Activated naive CD8-positive, alpha-beta T cell treated with anti-CD3 and anti-CD28 coated beads for 36 hours (primary cell): Measurements from ENCODE around the gene EPS8L3. TPM values are rescaled to one million over a fixed set of nuclear protein-coding genes. Genes with fewer than 3 reads are reported as not detected.
"Not testable (repeated sequence)": the region's sequence is repeated elsewhere in the genome, so short reads cannot be mapped to it uniquely, and the experiment has no call there.

Experiments
- DNase-seq: peaks from one replicate; pipeline ENCODE4 v3.0.0; 2021
- H3K27ac Mint-ChIP-seq: one replicate; pipeline ENCODE4 v1.8.0; 2022; ENCODE audit warnings: mild to moderate bottlenecking, moderate library complexity, mixed read lengths
- H3K27me3 Mint-ChIP-seq: one replicate; pipeline ENCODE4 v1.8.0; 2022; ENCODE audit warnings: mild to moderate bottlenecking, mixed read lengths
- H3K36me3 Mint-ChIP-seq: one replicate; pipeline ENCODE4 v1.8.0; 2021; ENCODE audit warnings: mild to moderate bottlenecking, mixed read lengths
- H3K4me1 Mint-ChIP-seq: one replicate; pipeline ENCODE4 v1.8.0; 2021; ENCODE audit warnings: mixed read lengths
- H3K4me3 Mint-ChIP-seq: one replicate; pipeline ENCODE4 v1.8.0; 2022; ENCODE audit warnings: mild to moderate bottlenecking, moderate library complexity, mixed read lengths
- H3K9me3 Mint-ChIP-seq: one replicate; pipeline ENCODE4 v1.8.0; 2022; ENCODE audit warnings: mixed read lengths
- total RNA-seq, 2 experiments: library from RNA; stranded (reverse); gene quantifications; one replicate each; pipeline ENCODE4 v1.2.3, GENCODE V29; 2021

Gene EPS8L3
- total RNA-seq, 2 experiments from 2014 or later: not detected

- Mint-ChIP-seq H3K36me3 (no peaks in the 10 kb centered on the region), H3K4me3 (no peak overlapping the region), H3K4me1 (peaks cover 62% of the 10 kb centered on the region), H3K27ac (no peak overlapping the region), H3K27me3 (no peaks in the 10 kb centered on the region), H3K9me3 (no peaks in the 10 kb centered on the region)
- no peak for DNase-seq
Observed at GRCh38 chr1:109800291-109800690, 36.6 kb upstream of the EPS8L3 start.

- H3K4me1 Mint-ChIP-seq: peaks cover 66% of the 10 kb centered on the region
- no peak overlapping the region for H3K4me3 Mint-ChIP-seq
- no peak for DNase-seq
- H3K9me3 Mint-ChIP-seq: no peaks in the 10 kb centered on the region
- H3K36me3 Mint-ChIP-seq: no peaks in the 10 kb centered on the region
- H3K27me3 Mint-ChIP-seq: no peaks in the 10 kb centered on the region
- no peak overlapping the region for H3K27ac Mint-ChIP-seq
Observed at GRCh38 chr1:109799445-109799844, 35.7 kb upstream of the EPS8L3 start.

GRCh38 chr1:109797303-109797595 lies 33.5 kb upstream of the EPS8L3 start:
- not testable (repeated sequence) for H3K9me3 Mint-ChIP-seq, H3K36me3 Mint-ChIP-seq, H3K27ac Mint-ChIP-seq, H3K27me3 Mint-ChIP-seq, H3K4me3 Mint-ChIP-seq, DNase-seq
- peaks cover 60% of the 10 kb centered on the region for H3K4me1 Mint-ChIP-seq

- H3K36me3 Mint-ChIP-seq: no peaks in the 10 kb centered on the region
Observed at GRCh38 chr1:109796484-109797302, 33.0 kb upstream of the EPS8L3 start.

GRCh38 chr1:109794319-109795132 lies 30.8 kb upstream of the EPS8L3 start:
- peak overlapping the region; percentile 8 for H3K27ac Mint-ChIP-seq

More at GRCh38 chr1:109796484-109797302, 33.0 kb upstream of the EPS8L3 start:
- Mint-ChIP-seq H3K9me3 (no peaks in the 10 kb centered on the region), H3K4me3 (no peak overlapping the region), H3K4me1 (peaks cover 57% of the 10 kb centered on the region), H3K27me3 (no peaks in the 10 kb centered on the region), H3K27ac (peak overlapping the region; percentile 42)
- no peak for DNase-seq

GRCh38 chr1:109793486-109794318 lies 30.0 kb upstream of the EPS8L3 start:
- H3K4me1 Mint-ChIP-seq: peaks cover 72% of the 10 kb centered on the region
- no peaks in the 10 kb centered on the region for H3K9me3 Mint-ChIP-seq
- no peaks in the 10 kb centered on the region for H3K27me3 Mint-ChIP-seq
- peak overlapping the region; percentile 8 for H3K27ac Mint-ChIP-seq
- peak overlapping the region; percentile 1 for H3K4me3 Mint-ChIP-seq
- no peaks in the 10 kb centered on the region for H3K36me3 Mint-ChIP-seq
- DNase-seq: peak; percentile 53

More at GRCh38 chr1:109794319-109795132, 30.8 kb upstream of the EPS8L3 start:
- Mint-ChIP-seq H3K36me3 (no peaks in the 10 kb centered on the region), H3K4me1 (peaks cover 71% of the 10 kb centered on the region), H3K9me3 (no peaks in the 10 kb centered on the region), H3K4me3 (no peak overlapping the region), H3K27me3 (no peaks in the 10 kb centered on the region)
- DNase-seq: no peak

GRCh38 chr1:109793089-109793485 lies 29.4 kb upstream of the EPS8L3 start:
- Mint-ChIP-seq H3K27ac (peak overlapping the region; percentile 8), H3K4me1 (peaks cover 70% of the 10 kb centered on the region), H3K27me3 (no peaks in the 10 kb centered on the region), H3K36me3 (no peaks in the 10 kb centered on the region), H3K4me3 (peak overlapping the region; percentile 1), H3K9me3 (no peaks in the 10 kb centered on the region)
- DNase-seq: no peak

- Mint-ChIP-seq H3K9me3 (no peaks in the 10 kb centered on the region), H3K27ac (no peak overlapping the region), H3K27me3 (no peaks in the 10 kb centered on the region), H3K4me3 (no peak overlapping the region), H3K36me3 (no peaks in the 10 kb centered on the region), H3K4me1 (peaks cover 63% of the 10 kb centered on the region)
- DNase-seq: no peak
Observed at GRCh38 chr1:109792056-109792831, 28.5 kb upstream of the EPS8L3 start.

GRCh38 chr1:109791495-109792043 lies 27.8 kb upstream of the EPS8L3 start:
- H3K27me3 Mint-ChIP-seq: no peaks in the 10 kb centered on the region
- no peaks in the 10 kb centered on the region for H3K9me3 Mint-ChIP-seq
- no peak for DNase-seq
- H3K4me1 Mint-ChIP-seq: peaks cover 56% of the 10 kb centered on the region
- no peaks in the 10 kb centered on the region for H3K36me3 Mint-ChIP-seq
- H3K4me3 Mint-ChIP-seq: no peak overlapping the region
- peak overlapping the region; percentile 89 for H3K27ac Mint-ChIP-seq

GRCh38 chr1:109790735-109791494 lies 27.2 kb upstream of the EPS8L3 start:
- no peaks in the 10 kb centered on the region for H3K36me3 Mint-ChIP-seq
- H3K4me1 Mint-ChIP-seq: peaks cover 52% of the 10 kb centered on the region
- H3K9me3 Mint-ChIP-seq: no peaks in the 10 kb centered on the region
- no peak overlapping the region for H3K4me3 Mint-ChIP-seq
- no peaks in the 10 kb centered on the region for H3K27me3 Mint-ChIP-seq
- peak; percentile 90 for DNase-seq
- peak overlapping the region; percentile 89 for H3K27ac Mint-ChIP-seq

- Mint-ChIP-seq H3K27ac (peak overlapping the region; percentile 89), H3K4me3 (no peak overlapping the region), H3K4me1 (peaks cover 52% of the 10 kb centered on the region), H3K27me3 (no peaks in the 10 kb centered on the region), H3K9me3 (no peaks in the 10 kb centered on the region), H3K36me3 (no peaks in the 10 kb centered on the region)
- DNase-seq: no peak
Observed at GRCh38 chr1:109790329-109790728, 26.6 kb upstream of the EPS8L3 start.

GRCh38 chr1:109789551-109790180 lies 25.9 kb upstream of the EPS8L3 start:
- no peak for DNase-seq

More at GRCh38 chr1:109789551-109790180, 25.9 kb upstream of the EPS8L3 start:
- Mint-ChIP-seq H3K27me3 (no peaks in the 10 kb centered on the region), H3K4me3 (no peak overlapping the region), H3K36me3 (no peaks in the 10 kb centered on the region), H3K9me3 (no peaks in the 10 kb centered on the region), H3K4me1 (peaks cover 50% of the 10 kb centered on the region), H3K27ac (peak overlapping the region; percentile 89)
